ENCODE results near the gene SMIM8. TPM values are rescaled to one million over a fixed set of nuclear protein-coding genes. Genes with fewer than 3 reads are reported as not detected.

The SMIM8 gene
- polyA plus RNA-seq, 1 experiment = 1.2 TPM

DNA sequence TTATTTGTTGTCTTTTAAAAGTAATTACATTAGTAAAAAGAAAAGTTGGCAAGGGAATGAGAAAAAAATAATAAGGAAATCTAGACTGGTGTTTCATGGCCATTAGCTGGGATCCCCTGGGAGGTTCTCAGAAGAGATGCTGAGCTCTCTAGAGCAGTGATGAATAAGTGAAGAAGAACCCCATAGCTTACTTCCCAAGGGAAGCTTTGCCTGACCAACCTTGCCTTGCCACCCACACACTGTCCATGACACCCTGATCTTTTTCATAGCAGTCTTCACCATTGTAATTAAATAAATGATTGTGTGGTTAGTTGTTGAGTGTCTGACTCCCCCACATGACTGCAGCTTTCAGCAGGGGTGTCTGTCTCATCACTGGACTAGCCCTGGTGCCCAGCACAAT, 28.1 kb downstream of the SMIM8 start:
- no peak for DNase-seq (ENCODE audit: low read depth)
- H3K27me3 ChIP-seq (ENCODE audit: control insufficient read depth, insufficient read depth, low read length) = no peaks in the 10 kb centered on the region
- no peak overlapping the region for H3K4me3 ChIP-seq (ENCODE audit: low read depth, low read length)
- POLR2A ChIA-PET = no interaction called here
- CTCF ChIA-PET = interaction anchor here (1.0 to 1.8 kb wide), 2 partner anchors 14 to 51 kb away, joined by 3 to 6 read pairs; no protein-coding TSS in a partner anchor
- TF ChIP-seq, protein P1, sequence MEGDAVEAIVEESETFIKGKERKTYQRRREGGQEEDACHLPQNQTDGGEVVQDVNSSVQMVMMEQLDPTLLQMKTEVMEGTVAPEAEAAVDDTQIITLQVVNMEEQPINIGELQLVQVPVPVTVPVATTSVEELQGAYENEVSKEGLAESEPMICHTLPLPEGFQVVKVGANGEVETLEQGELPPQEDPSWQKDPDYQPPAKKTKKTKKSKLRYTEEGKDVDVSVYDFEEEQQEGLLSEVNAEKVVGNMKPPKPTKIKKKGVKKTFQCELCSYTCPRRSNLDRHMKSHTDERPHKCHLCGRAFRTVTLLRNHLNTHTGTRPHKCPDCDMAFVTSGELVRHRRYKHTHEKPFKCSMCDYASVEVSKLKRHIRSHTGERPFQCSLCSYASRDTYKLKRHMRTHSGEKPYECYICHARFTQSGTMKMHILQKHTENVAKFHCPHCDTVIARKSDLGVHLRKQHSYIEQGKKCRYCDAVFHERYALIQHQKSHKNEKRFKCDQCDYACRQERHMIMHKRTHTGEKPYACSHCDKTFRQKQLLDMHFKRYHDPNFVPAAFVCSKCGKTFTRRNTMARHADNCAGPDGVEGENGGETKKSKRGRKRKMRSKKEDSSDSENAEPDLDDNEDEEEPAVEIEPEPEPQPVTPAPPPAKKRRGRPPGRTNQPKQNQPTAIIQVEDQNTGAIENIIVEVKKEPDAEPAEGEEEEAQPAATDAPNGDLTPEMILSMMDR (IDR thresholded peaks at IDR 0.05; ENCODE audit: insufficient read depth, low read depth, low read length) = no peak
- H3K36me3 ChIP-seq (ENCODE audit: control insufficient read depth, insufficient read depth, low read length) = no peaks in the 10 kb centered on the region

- Histone ChIP-seq H3K27me3 (ENCODE audit: control insufficient read depth, insufficient read depth, low read length) (no peaks in the 10 kb centered on the region), H3K36me3 (ENCODE audit: control insufficient read depth, insufficient read depth, low read length) (no peaks in the 10 kb centered on the region), H3K4me3 (ENCODE audit: low read depth, low read length) (no peak overlapping the region)
- TF ChIP-seq, protein P1 (IDR thresholded peaks at IDR 0.05; ENCODE audit: insufficient read depth, low read depth, low read length) = no peak
- DNase-seq (ENCODE audit: low read depth) = no peak
- POLR2A ChIA-PET = no interaction called here
- CTCF ChIA-PET = no interaction called here
Measured at GRCh38 chr6:87351583-87351982, 29.2 kb downstream of the SMIM8 start.

GRCh38 chr6:87356181-87356580, 33.8 kb downstream of the SMIM8 start:
- Histone ChIP-seq H3K4me3 (ENCODE audit: low read depth, low read length) (no peak overlapping the region), H3K27me3 (ENCODE audit: control insufficient read depth, insufficient read depth, low read length) (no peaks in the 10 kb centered on the region), H3K36me3 (ENCODE audit: control insufficient read depth, insufficient read depth, low read length) (no peaks in the 10 kb centered on the region)
- TF ChIP-seq, protein P1 (IDR thresholded peaks at IDR 0.05; ENCODE audit: insufficient read depth, low read depth, low read length) = no peak
- ChIA-PET POLR2A (no interaction called here), CTCF (no interaction called here)
- no peak for DNase-seq (ENCODE audit: low read depth)

GRCh38 chr6:87357479-87358196, 35.2 kb downstream of the SMIM8 start:
- H3K27me3 ChIP-seq (ENCODE audit: control insufficient read depth, insufficient read depth, low read length) = no peaks in the 10 kb centered on the region
- H3K36me3 ChIP-seq (ENCODE audit: control insufficient read depth, insufficient read depth, low read length) = no peaks in the 10 kb centered on the region
- TF ChIP-seq, protein P1 (IDR thresholded peaks at IDR 0.05; ENCODE audit: insufficient read depth, low read depth, low read length) = no peak
- DNase-seq (ENCODE audit: low read depth) = peak; percentile 2
- ChIA-PET POLR2A (no interaction called here), CTCF (no interaction called here)
- H3K4me3 ChIP-seq (ENCODE audit: low read depth, low read length) = no peak overlapping the region

GRCh38 chr6:87364602-87365252, 42.3 kb downstream of the SMIM8 start:
- no peak for DNase-seq (ENCODE audit: low read depth)
- Histone ChIP-seq H3K27me3 (ENCODE audit: control insufficient read depth, insufficient read depth, low read length) (no peaks in the 10 kb centered on the region), H3K36me3 (ENCODE audit: control insufficient read depth, insufficient read depth, low read length) (no peaks in the 10 kb centered on the region), H3K4me3 (ENCODE audit: low read depth, low read length) (no peak overlapping the region)
- TF ChIP-seq, protein P1 (IDR thresholded peaks at IDR 0.05; ENCODE audit: insufficient read depth, low read depth, low read length) = no peak
- CTCF ChIA-PET = interaction anchor here (1.0 to 1.4 kb wide), 3 partner anchors 14 to 42 kb away, joined by 3 to 6 read pairs (median 4); partner anchors contain the start of gene SMIM8
- POLR2A ChIA-PET = no interaction called here
